Smooth muscle cell (in vitro differentiated cells): ENCODE measurements around the gene LRMDA. TPM values are rescaled to one million over a fixed set of nuclear protein-coding genes. Genes with fewer than 3 reads are reported as not detected.

ENCODE experiments used
- DNase-seq: peaks from one replicate; lab custom pipeline; 2025; ENCODE audit not compliant: unreplicated experiment; lab: John Stamatoyannopoulos, UW
- H2AFZ ChIP-seq: fragments of 200-600 bp; sonication (generic); 2 replicates; pipeline ENCODE4 v1.6.0; 2016; ENCODE audit warnings: antibody characterized with exemption, low read depth, mild to moderate bottlenecking
- H3F3A ChIP-seq: fragments of 200-600 bp; sonication (generic); 2 replicates; pipeline ENCODE4 v1.6.0; 2017; ENCODE audit warnings: antibody characterized with exemption, low read depth
- H3K27ac ChIP-seq: fragments of 200-600 bp; sonication (generic); 2 replicates; pipeline ENCODE4 v1.5.1; 2016; ENCODE audit warnings: low read depth, mild to moderate bottlenecking
- H3K27me3 ChIP-seq: fragments of 200-600 bp; sonication (generic); 2 replicates; pipeline ENCODE4 v1.6.1; 2016; ENCODE audit warnings: low read depth, mild to moderate bottlenecking
- H3K36me3 ChIP-seq: fragments of 200-600 bp; sonication (generic); 2 replicates; pipeline ENCODE4 v1.5.1; 2016; ENCODE audit warnings: low read depth
- H3K4me1 ChIP-seq: fragments of 200-600 bp; sonication (generic); 2 replicates; pipeline ENCODE4 v1.5.1; 2016; ENCODE audit warnings: low read depth
- H3K4me2 ChIP-seq: fragments of 200-600 bp; sonication (generic); 2 replicates; pipeline ENCODE4 v1.6.0; 2016; ENCODE audit warnings: mild to moderate bottlenecking
- H3K4me3 ChIP-seq: fragments of 200-600 bp; sonication (generic); 2 replicates; pipeline ENCODE4 v1.5.1; 2016; ENCODE audit warnings: mild to moderate bottlenecking
- H3K79me2 ChIP-seq: fragments of 200-600 bp; sonication (generic); 2 replicates; pipeline ENCODE4 v1.6.0; 2016; ENCODE audit warnings: low read depth, mild to moderate bottlenecking
- H3K9ac ChIP-seq: fragments of 200-600 bp; sonication (generic); 2 replicates; pipeline ENCODE4 v1.6.0; 2016; ENCODE audit warnings: low read depth
- H3K9me3 ChIP-seq: fragments of 200-600 bp; sonication (generic); replicated peaks from 2 replicates; pipeline ENCODE4 v1.5.1; 2016; ENCODE audit warnings: low read depth
- H4K20me1 ChIP-seq: fragments of 200-600 bp; sonication (generic); 2 replicates; pipeline ENCODE4 v1.6.0; 2016; ENCODE audit warnings: low read depth
- WGBS: methylation state at CpG from one replicate; pipeline ENCODE4 v1.1.7; 2016; ENCODE audit warnings: low lambda C conversion rate; 5-methylcytosine and 5-hydroxymethylcytosine counted together
- polyA plus RNA-seq: library from polyadenylated mRNA; unstranded; fragments of >200 nt; fragmentation: Nextera tagmentation; extraction: Ambion mirVana; gene quantifications from 2 replicates; pipeline ENCODE4 v1.2.1, GENCODE V29; 2016
- total RNA-seq: library from RNA; depleted of rRNA; stranded (reverse); fragments of >200 nt; gene quantifications from 2 replicates; pipeline ENCODE4 v1.2.3, GENCODE V29; 2014
- TF ChIP-seq, protein P1 (sequence below): fragments of 200-600 bp; sonication (generic); IDR thresholded peaks from 2 replicates; pipeline ENCODE4 v1.5.1; 2017; ENCODE audit warnings: borderline replicate concordance, mild to moderate bottlenecking, antibody characterized with exemption; ENCODE audit not compliant: insufficient read depth, poor library complexity, severe bottlenecking

The LRMDA gene
- total and polyA plus RNA-seq, 2 experiments from 2014 or later = 1.5 to 1.6 TPM

GRCh38 chr10:76298329-76298728, 866.9 kb downstream of the LRMDA start:
- peaks cover 14% of the 10 kb centered on the region for H3F3A ChIP-seq
- no peak overlapping the region for H3K9ac ChIP-seq
- DNase-seq = no peak
- no peaks in the 10 kb centered on the region for H3K9me3 ChIP-seq
- H3K4me2 ChIP-seq = no peak overlapping the region
- peaks cover 33% of the 10 kb centered on the region for H3K4me1 ChIP-seq
- H3K4me3 ChIP-seq = no peak overlapping the region
- H3K27me3 ChIP-seq = no peaks in the 10 kb centered on the region
- TF ChIP-seq, protein P1, sequence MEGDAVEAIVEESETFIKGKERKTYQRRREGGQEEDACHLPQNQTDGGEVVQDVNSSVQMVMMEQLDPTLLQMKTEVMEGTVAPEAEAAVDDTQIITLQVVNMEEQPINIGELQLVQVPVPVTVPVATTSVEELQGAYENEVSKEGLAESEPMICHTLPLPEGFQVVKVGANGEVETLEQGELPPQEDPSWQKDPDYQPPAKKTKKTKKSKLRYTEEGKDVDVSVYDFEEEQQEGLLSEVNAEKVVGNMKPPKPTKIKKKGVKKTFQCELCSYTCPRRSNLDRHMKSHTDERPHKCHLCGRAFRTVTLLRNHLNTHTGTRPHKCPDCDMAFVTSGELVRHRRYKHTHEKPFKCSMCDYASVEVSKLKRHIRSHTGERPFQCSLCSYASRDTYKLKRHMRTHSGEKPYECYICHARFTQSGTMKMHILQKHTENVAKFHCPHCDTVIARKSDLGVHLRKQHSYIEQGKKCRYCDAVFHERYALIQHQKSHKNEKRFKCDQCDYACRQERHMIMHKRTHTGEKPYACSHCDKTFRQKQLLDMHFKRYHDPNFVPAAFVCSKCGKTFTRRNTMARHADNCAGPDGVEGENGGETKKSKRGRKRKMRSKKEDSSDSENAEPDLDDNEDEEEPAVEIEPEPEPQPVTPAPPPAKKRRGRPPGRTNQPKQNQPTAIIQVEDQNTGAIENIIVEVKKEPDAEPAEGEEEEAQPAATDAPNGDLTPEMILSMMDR = no peak
- no peaks in the 10 kb centered on the region for H3K36me3 ChIP-seq
- no peaks in the 10 kb centered on the region for H4K20me1 ChIP-seq
- H3K27ac ChIP-seq = no peak overlapping the region
- H2AFZ ChIP-seq = no peak overlapping the region
- no peaks in the 10 kb centered on the region for H3K79me2 ChIP-seq
- 86% methylated on average over 3 of the region's 3 CpGs for whole genome bisulfite sequencing

DNA sequence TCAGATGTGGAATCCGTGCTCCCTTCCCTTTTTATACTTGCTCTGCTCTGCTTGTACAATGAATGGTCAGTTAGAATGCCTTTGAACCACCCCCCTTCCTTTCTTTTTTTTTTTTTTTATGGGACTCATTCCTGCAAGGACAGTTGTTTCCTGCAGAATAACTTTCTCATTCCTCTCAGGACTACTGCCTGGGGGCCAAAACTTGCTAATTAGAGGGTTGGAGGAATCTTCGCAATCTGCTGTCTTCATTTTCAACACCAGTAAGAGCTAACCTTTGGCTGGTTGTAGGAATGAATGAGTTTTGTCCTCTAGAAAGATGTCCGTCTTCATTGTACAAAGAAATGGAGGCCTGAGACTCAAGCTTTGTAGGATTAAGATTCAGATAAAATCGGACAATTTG, 868.1 kb downstream of the LRMDA start:
- Histone ChIP-seq H3K27ac (no peak overlapping the region), H3F3A (peaks cover 14% of the 10 kb centered on the region), H2AFZ (no peak overlapping the region), H3K9ac (no peak overlapping the region), H3K4me1 (peaks cover 36% of the 10 kb centered on the region), H3K4me2 (no peak overlapping the region), H4K20me1 (no peaks in the 10 kb centered on the region), H3K36me3 (no peaks in the 10 kb centered on the region), H3K9me3 (no peaks in the 10 kb centered on the region), H3K79me2 (no peaks in the 10 kb centered on the region), H3K27me3 (no peaks in the 10 kb centered on the region), H3K4me3 (no peak overlapping the region)
- DNase-seq = no peak
- WGBS = 51% methylated on average over 4 of the region's 4 CpGs
- TF ChIP-seq, protein P1 = no peak

- peaks cover 36% of the 10 kb centered on the region for H3K4me1 ChIP-seq
- no peak overlapping the region for H3K4me3 ChIP-seq
- no peak overlapping the region for H3K27ac ChIP-seq
- TF ChIP-seq, protein P1 = no peak
- no peak overlapping the region for H3K4me2 ChIP-seq
- 74% methylated on average over 4 of the region's 4 CpGs for WGBS
- no peaks in the 10 kb centered on the region for H3K79me2 ChIP-seq
- H3K9ac ChIP-seq = no peak overlapping the region
- DNase-seq = no peak
- no peak overlapping the region for H2AFZ ChIP-seq
- H3F3A ChIP-seq = peaks cover 14% of the 10 kb centered on the region
- H3K36me3 ChIP-seq = no peaks in the 10 kb centered on the region
- H3K9me3 ChIP-seq = no peaks in the 10 kb centered on the region
- H3K27me3 ChIP-seq = no peaks in the 10 kb centered on the region
- H4K20me1 ChIP-seq = no peaks in the 10 kb centered on the region
Observed at GRCh38 chr10:76301211-76301610, 869.8 kb downstream of the LRMDA start.

GRCh38 chr10:76301950-76302349, 870.5 kb downstream of the LRMDA start:
- no peak for DNase-seq
- Histone ChIP-seq H3K4me1 (peaks cover 35% of the 10 kb centered on the region), H3K9ac (no peak overlapping the region), H3K79me2 (no peaks in the 10 kb centered on the region), H3K4me2 (no peak overlapping the region), H3K4me3 (no peak overlapping the region), H4K20me1 (no peaks in the 10 kb centered on the region), H3K36me3 (no peaks in the 10 kb centered on the region), H3K9me3 (no peaks in the 10 kb centered on the region), H2AFZ (no peak overlapping the region), H3K27ac (no peak overlapping the region), H3F3A (peaks cover 11% of the 10 kb centered on the region), H3K27me3 (no peaks in the 10 kb centered on the region)
- 42% methylated on average over 3 of the region's 3 CpGs for WGBS
- TF ChIP-seq, protein P1 = no peak
